GM23248 (cell line): Measurements from ENCODE around the gene SYNPO2. TPM values are rescaled to one million over a fixed set of nuclear protein-coding genes. Genes with fewer than 3 reads are reported as not detected.
A peak's percentile ranks its signal among the peaks of the same experiment; 100 is the strongest.

Source experiments
- DNase-seq: peaks from one replicate; pipeline ENCODE4 v3.0.0-alpha.2; 2015
- H2AFZ ChIP-seq: fragments of 200-600 bp; sonication (generic); 2 replicates; pipeline ENCODE4 v1.6.1; 2016; ENCODE audit warnings: antibody characterized with exemption
- H3F3A ChIP-seq: fragments of 200-600 bp; sonication (generic); 2 replicates; pipeline ENCODE4 v1.6.1; 2016; ENCODE audit warnings: mild to moderate bottlenecking, antibody characterized with exemption, mixed run types; ENCODE audit not compliant: insufficient read depth
- H3K27ac ChIP-seq: fragments of 200-600 bp; sonication (generic); 2 replicates; pipeline ENCODE4 v1.5.1; 2016; ENCODE audit warnings: mild to moderate bottlenecking
- H3K27me3 ChIP-seq: fragments of 200-600 bp; sonication (generic); replicated peaks from 2 replicates; pipeline ENCODE4 v1.6.1; 2016; ENCODE audit warnings: mild to moderate bottlenecking; ENCODE audit not compliant: insufficient read depth
- H3K36me3 ChIP-seq: fragments of 200-600 bp; sonication (generic); 2 replicates; pipeline ENCODE4 v1.6.1; 2016; ENCODE audit warnings: low read depth, mild to moderate bottlenecking
- H3K4me1 ChIP-seq: fragments of 200-600 bp; sonication (generic); 2 replicates; pipeline ENCODE4 v1.6.1; 2016; ENCODE audit warnings: mild to moderate bottlenecking; ENCODE audit not compliant: insufficient read depth
- H3K4me2 ChIP-seq: fragments of 200-600 bp; sonication (generic); one replicate; pipeline ENCODE4 v1.6.1; 2016; ENCODE audit warnings: mild to moderate bottlenecking; ENCODE audit not compliant: unreplicated experiment
- H3K4me3 ChIP-seq: fragments of 200-600 bp; sonication (generic); 2 replicates; pipeline ENCODE4 v1.5.1; 2016; ENCODE audit warnings: mild to moderate bottlenecking
- H3K79me2 ChIP-seq: fragments of 200-600 bp; sonication (generic); 2 replicates; pipeline ENCODE4 v1.6.1; 2016; ENCODE audit warnings: mild to moderate bottlenecking; ENCODE audit not compliant: insufficient read depth
- H3K9ac ChIP-seq: fragments of 200-600 bp; sonication (generic); 2 replicates; pipeline ENCODE4 v1.6.1; 2016; ENCODE audit warnings: mild to moderate bottlenecking
- H3K9me2 ChIP-seq: fragments of 200-600 bp; sonication (generic); 2 replicates; pipeline ENCODE4 v1.6.1; 2016; ENCODE audit warnings: mixed run types, mild to moderate bottlenecking, moderate library complexity; ENCODE audit not compliant: insufficient read depth
- H3K9me3 ChIP-seq: fragments of 200-600 bp; sonication (generic); one replicate; pipeline ENCODE4 v1.6.1; 2017; ENCODE audit warnings: low read depth
- H4K20me1 ChIP-seq: fragments of 200-600 bp; sonication (generic); 2 replicates; pipeline ENCODE4 v1.6.0; 2016; ENCODE audit not compliant: insufficient read depth
- EZH2 ChIP-seq: fragments of 200-600 bp; sonication (generic); IDR thresholded peaks from 2 replicates; pipeline ENCODE4 v1.6.1; 2018; ENCODE audit warnings: antibody characterized with exemption, mild to moderate bottlenecking; ENCODE audit not compliant: insufficient read depth, poor library complexity, severe bottlenecking
- EZH2phosphoT487 ChIP-seq: fragments of 200-600 bp; sonication (generic); IDR thresholded peaks from 2 replicates; pipeline ENCODE4 v1.6.1; 2018; ENCODE audit warnings: antibody characterized with exemption, moderate library complexity, mild to moderate bottlenecking, low read depth; ENCODE audit not compliant: insufficient read depth
- WGBS, 2 experiments: methylation state at CpG; one replicate each; pipeline ENCODE4 v1.1.6; 2015 to 2017; ENCODE audit warnings: low lambda C conversion rate in 2 of 2, low coverage in 1 of 2; ENCODE audit errors: missing lambda C conversion rate in 2 of 2; 5-methylcytosine and 5-hydroxymethylcytosine counted together
- in situ Hi-C: fragments of 300-500 bp; cut with MboI; formaldehyde crosslinking; loops from 2 replicates; pipeline ENCODE4 v1.15.0; 2020
- polyA plus RNA-seq: library from polyadenylated mRNA; unstranded; fragments of >200 nt; fragmentation: Nextera tagmentation; extraction: Ambion mirVana; gene quantifications from 2 replicates; pipeline ENCODE4 v1.2.1, GENCODE V29; 2016
- total RNA-seq: library from RNA; depleted of rRNA; stranded (reverse); fragments of >200 nt; shearing (Covaris generic); gene quantifications from 2 replicates; pipeline ENCODE4 v1.2.3, GENCODE V29; 2014

Gene SYNPO2
- total and polyA plus RNA-seq, 2 experiments from 2014 or later = 3.1 to 5.0 TPM

DNA sequence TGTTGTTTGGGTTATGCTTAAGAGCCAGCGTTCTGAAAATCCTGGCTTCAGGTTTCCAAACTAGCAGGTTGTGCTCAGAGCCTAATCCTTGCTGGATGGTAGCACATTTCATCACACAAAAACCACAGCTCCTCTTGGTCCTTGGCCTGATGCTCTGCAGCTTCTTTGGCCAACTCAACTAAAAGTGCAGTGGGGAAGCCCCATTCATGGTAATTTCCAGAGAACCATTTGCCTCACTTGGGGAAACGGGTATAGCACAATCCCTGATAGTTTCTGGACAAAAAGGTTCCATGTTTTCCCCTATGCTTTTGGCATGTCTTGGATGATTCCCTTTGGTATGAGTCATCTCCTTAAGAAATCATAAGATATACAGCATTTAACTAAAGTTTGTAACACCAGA, 78.7 kb downstream of the SYNPO2 start:
- in situ Hi-C loops = loop anchor here (25.0 kb wide), 1 partner anchor 205 kb away; no protein-coding TSS in a partner anchor
- H3K9me3 ChIP-seq = no peaks in the 10 kb centered on the region
- peak overlapping the region; percentile 29; the same call in 1 of the 2 replicates for H3K4me3 ChIP-seq
- H3K27me3 ChIP-seq = no peaks in the 10 kb centered on the region
- H3K36me3 ChIP-seq = no peaks in the 10 kb centered on the region
- no peaks in the 10 kb centered on the region for H3K9me2 ChIP-seq
- no peaks in the 10 kb centered on the region for H4K20me1 ChIP-seq
- peak; percentile 74 for DNase-seq
- 26 to 32% methylated on average over 2 of the region's 2 CpGs for WGBS, 2 experiments
- H3K27ac ChIP-seq = peak overlapping the region; percentile 52
- H3K79me2 ChIP-seq = no peaks in the 10 kb centered on the region
- H2AFZ ChIP-seq = no peak overlapping the region
- H3F3A ChIP-seq = peaks cover 25% of the 10 kb centered on the region
- TF ChIP-seq EZH2phosphoT487 (no peak), EZH2 (no peak)
- H3K4me2 ChIP-seq = peak overlapping the region; percentile 74
- no peak overlapping the region for H3K9ac ChIP-seq
- peaks cover 30% of the 10 kb centered on the region for H3K4me1 ChIP-seq

DNA sequence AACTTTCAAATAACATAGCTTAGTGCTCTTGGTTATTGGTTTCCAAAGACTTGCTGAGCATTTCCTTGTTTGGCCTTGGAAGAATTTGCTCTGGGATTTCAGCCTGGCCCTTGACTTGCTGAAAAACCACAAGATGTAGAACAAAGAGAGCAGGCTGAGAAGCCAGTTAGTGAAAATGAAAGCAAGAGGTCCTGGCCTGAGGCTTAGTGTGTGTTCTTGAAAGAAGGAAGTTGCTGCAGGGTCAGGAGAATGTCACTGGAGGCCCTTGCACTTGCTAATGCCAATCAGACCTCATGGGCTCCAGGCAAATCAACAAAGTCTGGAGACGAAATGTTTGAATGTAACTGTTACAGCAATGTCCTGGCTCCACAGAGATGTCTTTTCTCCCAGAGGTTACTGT, 79.4 kb downstream of the SYNPO2 start:
- peak overlapping the region; percentile 29; the same call in 1 of the 2 replicates for H3K4me3 ChIP-seq
- no peaks in the 10 kb centered on the region for H3K9me3 ChIP-seq
- H3K79me2 ChIP-seq = no peaks in the 10 kb centered on the region
- WGBS, 2 experiments = 45 to 65% methylated on average over 1 of the region's 1 CpG
- H3F3A ChIP-seq = peaks cover 25% of the 10 kb centered on the region
- peak overlapping the region; percentile 2; the same call in 1 of the 2 replicates for H3K9ac ChIP-seq
- no peak for TF ChIP-seq EZH2
- TF ChIP-seq EZH2phosphoT487 = no peak
- H3K4me2 ChIP-seq = peak overlapping the region; percentile 74
- H2AFZ ChIP-seq = peak overlapping the region; percentile 64
- DNase-seq = peak; percentile 75
- no peaks in the 10 kb centered on the region for H3K27me3 ChIP-seq
- H4K20me1 ChIP-seq = no peaks in the 10 kb centered on the region
- in situ Hi-C loops = loop anchor here (25.0 kb wide), 1 partner anchor 206 kb away; no protein-coding TSS in a partner anchor
- no peaks in the 10 kb centered on the region for H3K9me2 ChIP-seq
- peaks cover 30% of the 10 kb centered on the region for H3K4me1 ChIP-seq
- no peaks in the 10 kb centered on the region for H3K36me3 ChIP-seq
- H3K27ac ChIP-seq = peak overlapping the region; percentile 52

DNA sequence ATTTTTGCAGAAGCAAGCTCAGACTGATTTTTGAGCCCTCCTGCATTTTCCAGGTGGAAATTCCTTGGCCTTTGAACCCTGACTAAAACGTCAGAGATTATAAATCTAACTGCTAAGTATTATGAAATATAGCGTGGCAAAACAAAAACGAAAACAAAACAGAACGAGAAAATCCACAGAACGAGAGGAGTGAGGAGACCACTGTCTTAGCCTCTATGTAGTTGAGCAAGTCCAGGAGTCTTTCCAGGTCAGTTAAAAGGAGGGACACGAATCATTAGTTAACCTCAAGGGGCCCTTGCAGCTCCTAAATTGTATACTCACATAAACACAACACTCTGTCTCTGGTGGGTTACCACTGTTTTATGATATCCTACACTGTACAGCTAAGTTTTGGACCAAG, 80.2 kb downstream of the SYNPO2 start:
- H3K36me3 ChIP-seq = no peaks in the 10 kb centered on the region
- H3K79me2 ChIP-seq = no peaks in the 10 kb centered on the region
- H3K9me2 ChIP-seq = no peaks in the 10 kb centered on the region
- H3K27ac ChIP-seq = no peak overlapping the region; the same call in 1 of the 2 replicates
- H3F3A ChIP-seq = peaks cover 25% of the 10 kb centered on the region
- 0 out of 2 replicates have a peak overlapping the region, but pooled peaks have one; percentile 18 for H3K9ac ChIP-seq
- H2AFZ ChIP-seq = peak overlapping the region; percentile 64; the same call in 1 of the 2 replicates
- H3K27me3 ChIP-seq = no peaks in the 10 kb centered on the region
- peak overlapping the region; percentile 61 for H3K4me2 ChIP-seq
- H3K4me3 ChIP-seq = no peak overlapping the region; the same call in 1 of the 2 replicates
- 13 to 19% methylated on average over 6 of the region's 6 CpGs for WGBS, 2 experiments
- DNase-seq = peak; percentile 20
- H3K4me1 ChIP-seq = peaks cover 30% of the 10 kb centered on the region
- TF ChIP-seq EZH2phosphoT487 = no peak
- no peak for TF ChIP-seq EZH2
- no peaks in the 10 kb centered on the region for H4K20me1 ChIP-seq
- no peaks in the 10 kb centered on the region for H3K9me3 ChIP-seq
- in situ Hi-C loops = loop anchor here (25.0 kb wide), 1 partner anchor 207 kb away; no protein-coding TSS in a partner anchor

DNA sequence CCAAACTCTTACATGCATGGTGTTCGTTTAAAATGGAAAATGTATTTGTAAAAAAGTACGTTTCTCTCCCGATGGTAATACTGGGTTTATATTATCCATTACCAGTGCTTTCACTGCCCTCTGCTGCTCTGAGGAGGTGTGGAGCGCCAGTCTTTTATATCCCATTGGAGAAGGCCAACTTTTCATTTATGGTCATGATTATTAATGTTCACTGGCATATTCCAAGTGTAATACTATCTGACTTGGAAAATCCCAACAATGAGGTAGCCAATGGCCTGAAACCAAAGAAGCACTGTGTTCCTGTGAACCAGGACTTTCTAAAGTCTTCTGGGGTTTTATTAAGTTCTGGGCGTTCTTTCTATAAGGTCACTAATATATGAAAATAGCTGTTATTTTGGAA, 80.7 kb downstream of the SYNPO2 start:
- no peak overlapping the region; the same call in 1 of the 2 replicates for H3K4me3 ChIP-seq
- no peaks in the 10 kb centered on the region for H3K9me3 ChIP-seq
- peak overlapping the region; percentile 64; the same call in 1 of the 2 replicates for H2AFZ ChIP-seq
- H3K9ac ChIP-seq = 0 out of 2 replicates have a peak overlapping the region, but pooled peaks have one; percentile 18
- H3K4me2 ChIP-seq = peak overlapping the region; percentile 61
- peaks cover 28% of the 10 kb centered on the region for H3F3A ChIP-seq
- H3K9me2 ChIP-seq = no peaks in the 10 kb centered on the region
- TF ChIP-seq EZH2 = no peak
- no peak for TF ChIP-seq EZH2phosphoT487
- H3K27me3 ChIP-seq = no peaks in the 10 kb centered on the region
- peaks cover 32% of the 10 kb centered on the region for H3K4me1 ChIP-seq
- H4K20me1 ChIP-seq = no peaks in the 10 kb centered on the region
- DNase-seq = peak; percentile 86
- 3% methylated on average over 5 of the region's 5 CpGs for WGBS, 2 experiments
- in situ Hi-C loops = loop anchor here (25.0 kb wide), 1 partner anchor 207 kb away; no protein-coding TSS in a partner anchor
- H3K79me2 ChIP-seq = no peaks in the 10 kb centered on the region
- H3K36me3 ChIP-seq = no peaks in the 10 kb centered on the region
- H3K27ac ChIP-seq = no peak overlapping the region
